GM12874 (cell line): ENCODE results near the gene TPO.

Source experiments
- TF ChIP-seq, protein P1 (sequence below): IDR thresholded peaks from 2 replicates; pipeline ENCODE4 v1.5.1; 2011; ENCODE audit warnings: low read depth, mild to moderate bottlenecking, control low read depth, low read length, moderate library complexity; ENCODE audit not compliant: insufficient read depth

TPO gene

DNA sequence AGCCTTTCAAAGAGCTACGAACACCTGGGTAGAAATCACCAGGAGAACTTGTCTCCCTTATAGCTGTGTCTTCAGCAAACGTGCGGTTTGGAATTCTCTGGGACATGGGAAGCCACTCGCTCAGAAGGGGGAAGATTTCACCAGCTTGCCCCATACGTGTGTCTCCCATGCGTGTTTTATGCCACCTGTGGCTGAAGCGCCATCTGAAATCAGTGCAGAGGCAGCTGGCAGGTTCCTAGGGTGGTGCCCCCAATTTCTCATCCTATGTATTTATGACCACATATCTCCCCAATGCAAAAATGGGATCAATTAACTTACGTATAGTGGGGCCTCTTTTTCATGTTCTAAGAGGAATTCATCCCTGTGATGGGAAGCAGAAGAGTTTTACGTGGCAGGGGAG is 81.6 kb downstream of the TPO start:
- TF ChIP-seq, protein P1, sequence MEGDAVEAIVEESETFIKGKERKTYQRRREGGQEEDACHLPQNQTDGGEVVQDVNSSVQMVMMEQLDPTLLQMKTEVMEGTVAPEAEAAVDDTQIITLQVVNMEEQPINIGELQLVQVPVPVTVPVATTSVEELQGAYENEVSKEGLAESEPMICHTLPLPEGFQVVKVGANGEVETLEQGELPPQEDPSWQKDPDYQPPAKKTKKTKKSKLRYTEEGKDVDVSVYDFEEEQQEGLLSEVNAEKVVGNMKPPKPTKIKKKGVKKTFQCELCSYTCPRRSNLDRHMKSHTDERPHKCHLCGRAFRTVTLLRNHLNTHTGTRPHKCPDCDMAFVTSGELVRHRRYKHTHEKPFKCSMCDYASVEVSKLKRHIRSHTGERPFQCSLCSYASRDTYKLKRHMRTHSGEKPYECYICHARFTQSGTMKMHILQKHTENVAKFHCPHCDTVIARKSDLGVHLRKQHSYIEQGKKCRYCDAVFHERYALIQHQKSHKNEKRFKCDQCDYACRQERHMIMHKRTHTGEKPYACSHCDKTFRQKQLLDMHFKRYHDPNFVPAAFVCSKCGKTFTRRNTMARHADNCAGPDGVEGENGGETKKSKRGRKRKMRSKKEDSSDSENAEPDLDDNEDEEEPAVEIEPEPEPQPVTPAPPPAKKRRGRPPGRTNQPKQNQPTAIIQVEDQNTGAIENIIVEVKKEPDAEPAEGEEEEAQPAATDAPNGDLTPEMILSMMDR = no peak

DNA sequence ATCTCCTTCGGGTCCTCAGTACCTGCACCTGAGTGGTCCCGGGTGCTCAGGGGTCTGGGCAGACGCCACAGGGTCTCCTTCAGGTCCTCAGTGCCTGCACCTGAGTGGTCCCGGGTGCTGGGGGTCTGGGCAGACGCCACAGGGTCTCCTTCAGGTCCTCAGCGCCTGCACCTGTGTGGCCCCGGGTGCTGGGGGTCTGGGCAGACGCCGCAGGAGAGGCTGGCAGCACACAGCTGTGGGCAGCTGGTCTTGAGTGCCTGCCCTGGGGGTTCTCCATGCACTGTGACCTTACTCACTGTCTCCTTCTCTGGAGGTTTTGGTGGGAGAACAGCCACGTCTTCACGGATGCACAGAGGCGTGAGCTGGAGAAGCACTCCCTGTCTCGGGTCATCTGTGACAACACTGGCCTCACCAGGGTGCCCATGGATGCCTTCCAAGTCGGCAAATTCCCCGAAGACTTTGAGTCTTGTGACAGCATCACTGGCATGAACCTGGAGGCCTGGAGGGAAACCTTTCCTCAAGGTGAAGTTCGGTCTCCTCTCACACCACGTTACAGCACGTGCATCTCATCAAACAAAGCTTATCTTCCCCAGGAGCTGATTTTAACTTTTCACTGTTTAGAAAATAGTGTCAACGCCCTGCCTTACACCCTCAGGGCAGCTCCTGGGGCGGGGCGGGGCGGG is 82.6 kb downstream of the TPO start:
- TF ChIP-seq, protein P1 = no peak

DNA sequence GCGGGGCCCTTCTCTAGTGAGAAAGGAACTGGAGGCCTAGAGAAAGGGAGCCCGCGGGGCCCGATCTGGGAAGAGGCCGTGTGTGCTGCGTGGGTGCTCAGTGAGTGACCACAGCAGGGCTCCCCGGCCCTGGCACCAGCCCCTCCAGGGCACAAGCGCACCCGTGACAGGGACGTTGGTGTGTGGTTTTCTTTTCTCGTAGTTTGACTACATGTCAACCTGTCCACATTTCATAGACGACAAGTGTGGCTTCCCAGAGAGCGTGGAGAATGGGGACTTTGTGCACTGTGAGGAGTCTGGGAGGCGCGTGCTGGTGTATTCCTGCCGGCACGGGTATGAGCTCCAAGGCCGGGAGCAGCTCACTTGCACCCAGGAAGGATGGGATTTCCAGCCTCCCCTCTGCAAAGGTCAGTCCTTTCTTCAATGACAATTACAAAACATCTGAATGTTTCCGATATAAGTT is 83.1 kb downstream of the TPO start:
- TF ChIP-seq, protein P1 = no peak

DNA sequence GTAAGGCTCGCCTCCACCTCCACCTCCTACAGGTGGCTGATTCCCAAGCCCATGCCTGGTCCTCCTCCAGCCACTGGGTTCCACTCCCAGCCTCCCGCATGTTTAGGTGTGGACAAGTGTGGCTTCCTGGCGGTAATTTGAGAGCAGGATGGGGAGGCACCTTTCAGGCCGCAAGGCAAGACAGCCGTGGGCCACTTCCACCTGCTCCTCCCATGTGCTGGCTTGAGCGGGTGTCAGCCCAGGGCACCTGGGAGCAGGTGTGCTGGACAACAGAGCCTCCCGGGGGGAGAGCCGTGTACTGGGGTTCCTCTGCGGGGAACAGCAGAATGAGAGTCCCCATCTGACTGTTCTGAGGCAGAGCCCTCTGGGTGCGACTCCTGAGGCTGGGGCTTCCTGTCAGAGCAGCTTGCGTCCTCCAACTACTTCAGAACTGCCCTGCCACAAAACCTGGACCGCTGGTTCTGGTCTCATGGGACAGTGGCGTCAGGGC is 83.9 kb downstream of the TPO start:
- TF ChIP-seq, protein P1 = no peak

DNA sequence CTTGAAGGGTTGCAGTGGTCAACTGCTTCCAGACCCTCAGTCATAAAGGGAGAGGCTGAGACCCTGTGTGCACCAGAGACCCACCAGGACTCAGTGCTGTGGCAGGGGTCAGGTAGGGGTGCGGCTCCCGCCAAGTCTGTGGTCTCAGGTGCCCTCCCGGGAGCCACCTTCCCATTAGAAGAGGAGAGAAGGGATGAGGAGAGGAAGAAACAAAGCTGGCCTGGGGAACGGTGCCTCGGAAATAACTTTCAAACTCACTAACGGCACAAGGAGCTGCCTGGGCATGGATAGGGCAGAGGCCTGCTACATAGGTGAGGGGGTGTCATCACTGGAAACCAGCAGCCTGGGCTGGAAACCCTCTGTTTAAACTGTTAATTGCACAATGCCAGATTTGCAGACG is 84.9 kb downstream of the TPO start:
- TF ChIP-seq, protein P1 = no peak

DNA sequence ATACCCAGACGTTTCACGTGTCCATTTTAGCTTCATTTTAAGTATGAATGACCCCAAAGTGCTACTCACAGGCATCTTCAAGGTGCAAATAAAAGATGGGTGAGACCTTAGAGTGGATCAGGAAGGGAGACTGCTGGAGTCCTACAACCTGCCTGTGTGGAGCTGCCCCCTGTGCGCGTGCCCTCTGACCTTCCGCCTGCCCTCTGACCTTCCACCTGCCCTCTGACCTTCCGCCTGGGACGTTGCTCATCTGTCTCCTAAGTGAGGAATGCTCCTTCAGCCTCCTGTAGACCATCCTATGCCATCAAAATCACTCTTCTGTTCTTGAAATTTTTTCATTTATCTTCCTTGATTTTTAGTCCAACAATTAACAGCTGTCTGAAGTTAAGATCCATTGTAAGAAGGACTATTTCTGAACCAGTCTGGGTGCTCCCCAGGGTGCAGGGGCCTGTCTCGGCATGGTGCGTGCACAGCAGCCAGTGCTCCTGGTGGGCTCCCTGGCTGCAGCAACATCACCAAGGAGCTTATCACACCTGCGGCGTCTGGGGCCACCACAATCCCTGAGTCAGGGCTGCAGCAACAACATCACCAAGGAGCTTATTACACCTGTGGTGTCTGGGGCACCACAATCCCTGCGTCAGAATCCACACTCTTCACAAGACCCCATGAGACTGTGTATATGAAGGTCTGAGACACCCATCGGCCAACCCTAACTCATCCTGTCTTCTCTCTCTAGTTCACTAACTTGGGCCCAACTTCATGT is 86.0 kb downstream of the TPO start:
- TF ChIP-seq, protein P1 = no peak

DNA sequence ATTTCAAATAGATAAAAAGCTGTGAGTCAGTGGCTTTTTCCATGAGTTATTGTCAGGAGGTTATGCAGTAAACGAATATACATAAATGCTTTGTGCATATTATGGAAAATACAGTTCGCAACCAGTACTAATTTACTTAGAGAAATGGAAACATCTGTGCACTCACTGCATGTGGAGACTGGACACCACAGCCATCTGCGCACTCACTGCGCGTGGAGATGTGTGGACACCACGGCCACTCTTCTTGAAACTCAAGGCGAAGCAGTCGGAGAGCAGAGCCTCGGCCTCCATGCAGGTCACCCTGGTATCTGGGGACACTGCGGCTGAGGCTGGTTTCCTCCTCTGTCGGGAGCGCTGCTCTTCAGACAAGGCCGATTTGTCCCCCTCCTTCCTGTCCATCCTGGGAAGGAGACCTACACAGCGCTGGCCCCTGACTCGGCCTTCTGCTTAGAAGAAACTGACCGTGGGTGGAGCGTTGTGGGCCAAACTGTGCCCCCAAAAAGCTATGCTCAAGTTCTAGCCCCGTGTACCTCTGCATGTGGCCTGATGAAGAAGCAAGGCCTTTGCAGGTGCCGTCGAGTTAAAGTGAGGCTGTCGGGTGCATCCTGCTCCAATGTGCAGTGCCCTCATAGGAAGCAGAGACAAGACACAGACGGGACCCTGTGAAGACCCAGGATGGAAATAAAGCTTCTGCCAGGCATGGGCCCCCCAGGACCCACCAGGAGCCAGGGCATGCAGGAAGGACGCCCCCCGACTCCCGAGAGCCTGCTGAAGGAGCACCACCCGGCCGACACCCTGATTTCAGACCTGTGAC is 88.0 kb downstream of the TPO start:
- TF ChIP-seq, protein P1 = no peak
